Heart left ventricle (tissue), 16 donors: Measurements from ENCODE around the gene CGB7. TPM values are rescaled to one million over a fixed set of nuclear protein-coding genes. Genes with fewer than 3 reads are reported as not detected.
A peak's percentile ranks its signal among the peaks of the same experiment; 100 is the strongest.
"Not testable (repeated sequence)": the region's sequence is repeated elsewhere in the genome, so short reads cannot be mapped to it uniquely, and the experiment has no call there.

ENCODE experiments used
- ATAC-seq, 4 donors: fragments of 200-7000 bp; cut with Tn5 transposase; one replicate each; pipeline ENCODE4 v1.9.1; 2020 to 2022; ENCODE audit warnings: moderate library complexity in 4 of 4, mild to moderate bottlenecking in 3 of 4, moderate number of reproducible peaks in 1 of 4
- DNase-seq, 5 donors: peaks; one replicate each; pipeline ENCODE4 v3.0.0-alpha.2; 2020
- H3K27ac ChIP-seq, 12 donors: fragments of 200-600 bp; sonication (generic) in 4 of 12; one replicate each; pipeline versions ENCODE4 v1.5.0 to v1.8.0; 2016 to 2022; ENCODE audit warnings: mild to moderate bottlenecking in 2 of 12
- H3K27me3 ChIP-seq, 9 donors: fragments of 200-600 bp; sonication (generic) in 2 of 9; one replicate each; pipeline versions ENCODE4 v1.5.1 to v1.8.0; 2016 to 2022; ENCODE audit warnings: mild to moderate bottlenecking in 3 of 9
- H3K36me3 ChIP-seq, 9 donors: fragments of 200-600 bp; sonication (generic) in 2 of 9; one replicate each; pipeline versions ENCODE4 v1.5.0 to v1.8.0; 2018 to 2022; ENCODE audit warnings: mild to moderate bottlenecking in 2 of 9
- H3K4me1 ChIP-seq, 12 donors: fragments of 200-600 bp; sonication (generic) in 4 of 12; one replicate each; pipeline versions ENCODE4 v1.5.0 to v1.8.0; 2016 to 2022; ENCODE audit warnings: mild to moderate bottlenecking in 3 of 12
- H3K4me3 ChIP-seq, 12 donors: fragments of 200-600 bp; sonication (generic) in 4 of 12; one replicate each; pipeline versions ENCODE4 v1.5.0 to v1.8.0; 2017 to 2022; ENCODE audit warnings: mild to moderate bottlenecking in 9 of 12, moderate library complexity in 4 of 12
- H3K9me3 ChIP-seq, 12 donors: fragments of 200-600 bp; sonication (generic) in 4 of 12; one replicate each; pipeline versions ENCODE4 v1.5.0 to v1.8.0; 2016 to 2022; ENCODE audit warnings: mild to moderate bottlenecking in 1 of 12
- WGBS, 4 donors: extraction: QIAGEN DNeasy Blood & Tissue Kit in 2 of 4; methylation state at CpG; one replicate each; pipeline versions ENCODE4 v1.1.5 to v1.1.7; 2013 to 2018; 5-methylcytosine and 5-hydroxymethylcytosine counted together
- intact Hi-C, 10 donors: fragments of 100-400 bp; cut with DNase I; formaldehyde crosslinking; loops; one replicate each; pipeline versions ENCODE4 v1.11.1 to v1.14.2; 2022
- polyA plus RNA-seq, 2 donors: library from polyadenylated mRNA; stranded (reverse); fragments of 200-250 nt; gene quantifications; one replicate each; pipeline ENCODE4 v1.2.3, GENCODE V29; 2013
- total RNA-seq, 9 donors: library from RNA; depleted of rRNA in 2 of 9; stranded (reverse); fragments of >200 nt in 2 of 9; fragmentation: NEBNext Ultra II Directional in 3 of 9; extraction: Animal tissue kit (Norgen Biotek cat#: 25700) in 3 of 9; gene quantifications; one replicate each; pipeline versions ENCODE4 v1.1.0 to v1.2.4, GENCODE V29; 2016 to 2023
- TF ChIP-seq, protein P1 (sequence below), 12 donors: fragments of 200-600 bp; sonication (generic) in 4 of 12; IDR thresholded peaks; one replicate each; pipeline versions ENCODE4 v1.5.0 to v1.8.0; 2018 to 2022; ENCODE audit warnings: antibody characterized with exemption in 12 of 12, mild to moderate bottlenecking in 5 of 12
- donor health status: ischemic (EF 13 %, LVEDD 7.1; RV severe dilation, severe dysfunction).
- donor health status: healthy with polysubstance abuse.
- donor health status: DM: no; HTN: yes; CAD: no.
- donor health status: DM: no; HTN: no; CAD: no.
- donor health status: ischemic (EF 25% LVEDD 6.9; RV normal size, moderate dysfunction).
- donor health status: ischemic (EF 25% LVEDD 5.7; RV mildly dilated, moderate dysfunction).
- donor health status: healthy.
- donor health status: DM: yes; HTN: yes; CAD: no.
- donor health status: ischemic (EF 35%, LVEDD 5.7; RV mildly dilated, moderate dysfunction).
- donor health status: nonischemic (EF 11% LVEDD 7.7; RV severe dilation, severe dysfunction).
- donor health status: DM: yes; HTN: yes; CAD: no.
- donor health status: PGD.
- donor health status: ischemic (EF 29% LVEDD 5.4; RV normal size, mild dysfunction).
- donor health status: nonischemic (EF 23%, LVEDD 6.1; RV moderate dilation, normal function).

CGB7 gene
- total and polyA plus RNA-seq, 11 donors: 0.08 to 0.27 (median 0.08) TPM; not detected in 8

DNA sequence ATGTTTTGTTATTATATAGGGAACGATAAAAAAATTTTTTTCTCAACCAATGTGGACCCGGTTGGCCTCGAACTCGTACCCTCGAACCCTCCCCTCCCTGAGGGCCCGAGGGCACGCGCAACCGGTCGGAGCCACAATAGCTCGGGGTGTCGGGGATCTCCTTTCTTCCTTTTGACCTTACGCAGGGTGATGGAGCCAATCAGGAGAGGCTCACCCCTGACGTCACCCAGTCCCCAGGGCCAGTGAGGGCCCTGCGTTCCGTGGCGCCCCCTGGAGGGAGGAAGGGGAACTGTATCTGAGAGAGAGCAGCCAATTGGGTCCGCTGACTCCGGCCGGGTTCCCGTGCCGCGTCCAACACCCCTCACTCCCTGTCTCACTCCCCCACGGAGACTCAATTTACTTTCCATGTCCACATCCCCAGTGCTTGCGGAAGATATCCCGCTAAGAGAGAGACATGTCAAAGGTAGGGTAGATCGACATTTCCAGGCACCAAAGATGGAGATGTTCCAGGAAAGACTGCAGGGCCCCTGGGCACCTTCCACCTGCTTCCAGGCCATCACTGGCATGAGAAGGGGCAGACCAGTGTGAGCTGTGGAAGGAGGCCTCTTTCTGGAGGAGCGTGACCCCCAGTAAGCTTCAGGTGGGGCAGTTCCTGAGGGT is 25.8 kb downstream of the CGB7 start, which contains the start of gene CGB2:
Gene CGB2, plus strand, starts transcription at position 249 of the 660 bp plus-strand sequence. Its CDS starts 206 bp downstream, at position 455.
- TF ChIP-seq, protein P1, sequence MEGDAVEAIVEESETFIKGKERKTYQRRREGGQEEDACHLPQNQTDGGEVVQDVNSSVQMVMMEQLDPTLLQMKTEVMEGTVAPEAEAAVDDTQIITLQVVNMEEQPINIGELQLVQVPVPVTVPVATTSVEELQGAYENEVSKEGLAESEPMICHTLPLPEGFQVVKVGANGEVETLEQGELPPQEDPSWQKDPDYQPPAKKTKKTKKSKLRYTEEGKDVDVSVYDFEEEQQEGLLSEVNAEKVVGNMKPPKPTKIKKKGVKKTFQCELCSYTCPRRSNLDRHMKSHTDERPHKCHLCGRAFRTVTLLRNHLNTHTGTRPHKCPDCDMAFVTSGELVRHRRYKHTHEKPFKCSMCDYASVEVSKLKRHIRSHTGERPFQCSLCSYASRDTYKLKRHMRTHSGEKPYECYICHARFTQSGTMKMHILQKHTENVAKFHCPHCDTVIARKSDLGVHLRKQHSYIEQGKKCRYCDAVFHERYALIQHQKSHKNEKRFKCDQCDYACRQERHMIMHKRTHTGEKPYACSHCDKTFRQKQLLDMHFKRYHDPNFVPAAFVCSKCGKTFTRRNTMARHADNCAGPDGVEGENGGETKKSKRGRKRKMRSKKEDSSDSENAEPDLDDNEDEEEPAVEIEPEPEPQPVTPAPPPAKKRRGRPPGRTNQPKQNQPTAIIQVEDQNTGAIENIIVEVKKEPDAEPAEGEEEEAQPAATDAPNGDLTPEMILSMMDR (IDR thresholded peaks at IDR 0.05): peak in 7 of 12 donors; percentile 9 to 35 (median 31)
- ATAC-seq, H3K4me1 ChIP-seq, H3K9me3 ChIP-seq, H3K36me3 ChIP-seq, H3K27ac ChIP-seq, intact Hi-C loops, H3K4me3 ChIP-seq, H3K27me3 ChIP-seq, DNase-seq: not testable (repeated sequence)
- WGBS, 4 donors: 19 to 29% (median 21%) methylated on average over 23 to 28 of the region's 28 CpGs

DNA sequence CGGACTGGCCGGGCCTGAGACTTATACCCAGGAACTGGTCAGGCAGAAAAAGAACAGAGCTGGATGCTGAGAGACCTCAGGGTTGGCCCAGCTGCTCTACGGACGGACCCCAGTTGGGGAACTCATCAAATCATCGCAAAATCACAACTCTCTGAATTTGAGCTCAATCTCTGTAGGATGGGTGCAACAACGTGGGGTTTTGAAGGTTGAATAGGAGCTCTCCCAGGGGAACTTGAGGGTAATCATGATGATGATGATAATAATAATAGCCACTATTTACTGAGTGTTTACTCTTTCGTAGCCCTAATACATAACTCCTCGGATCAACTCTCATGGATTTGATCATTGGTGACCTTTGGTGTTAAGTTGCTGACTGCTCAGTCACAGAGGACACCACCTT is 27.2 kb downstream of the CGB7 start:
- H3K27ac ChIP-seq, H3K9me3 ChIP-seq, ATAC-seq, H3K4me1 ChIP-seq, intact Hi-C loops, H3K36me3 ChIP-seq, H3K4me3 ChIP-seq, DNase-seq, H3K27me3 ChIP-seq: not testable (repeated sequence)
- WGBS, 4 donors: 91 to 97% (median 94%) methylated on average over 5 to 6 of the region's 8 CpGs

DNA sequence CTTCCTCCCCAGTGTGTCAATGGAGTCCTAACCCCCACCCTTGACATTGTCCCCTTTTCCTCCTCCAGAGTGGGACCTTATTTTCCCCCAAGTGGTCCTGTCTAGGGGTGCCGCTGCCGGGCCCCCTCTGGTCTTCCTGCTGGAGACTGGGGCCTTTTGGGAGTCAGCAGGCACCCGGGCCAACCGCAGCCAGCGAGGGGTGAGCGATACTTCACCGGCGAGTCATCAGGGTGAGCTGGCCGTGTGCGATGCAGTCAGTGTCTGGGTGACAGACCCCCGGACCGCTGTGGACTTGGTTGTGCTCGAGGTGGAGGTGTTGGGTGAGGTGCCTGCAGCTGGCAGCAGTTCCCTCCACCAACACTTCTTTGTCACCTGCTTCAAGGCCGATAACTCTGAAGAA is 27.8 kb downstream of the CGB7 start:
- WGBS, 4 donors: 79 to 87% (median 83%) methylated on average over 10 to 14 of the region's 14 CpGs
- H3K4me3 ChIP-seq, H3K9me3 ChIP-seq, H3K27ac ChIP-seq, intact Hi-C loops, ATAC-seq, H3K4me1 ChIP-seq, H3K36me3 ChIP-seq, DNase-seq, H3K27me3 ChIP-seq: not testable (repeated sequence)

DNA sequence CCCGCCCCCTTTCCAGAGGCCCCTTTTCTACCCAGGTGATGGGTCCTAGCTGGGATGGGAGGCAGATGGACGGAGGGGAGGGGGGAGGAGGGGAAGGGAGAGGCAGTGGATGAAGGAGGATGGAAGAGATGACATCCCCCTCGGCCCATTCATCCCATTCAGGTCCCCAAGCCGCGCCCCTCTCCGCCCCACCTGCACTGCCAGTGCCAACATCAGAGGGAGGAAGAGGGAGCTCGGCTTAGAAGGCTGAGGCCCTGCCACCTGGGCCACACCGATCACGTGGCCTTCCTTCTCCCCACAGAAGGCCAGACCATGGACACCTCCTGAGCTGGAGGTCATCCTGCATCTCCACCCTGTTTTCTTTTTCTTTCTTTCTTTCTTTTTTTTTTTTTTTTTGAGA is 28.9 kb downstream of the CGB7 start:
- H3K36me3 ChIP-seq, H3K4me1 ChIP-seq, H3K4me3 ChIP-seq, H3K27me3 ChIP-seq, H3K9me3 ChIP-seq, intact Hi-C loops, DNase-seq, ATAC-seq, H3K27ac ChIP-seq: not testable (repeated sequence)
- 82 to 87% (median 84%) methylated on average over 9 of the region's 9 CpGs for WGBS, 4 donors

DNA sequence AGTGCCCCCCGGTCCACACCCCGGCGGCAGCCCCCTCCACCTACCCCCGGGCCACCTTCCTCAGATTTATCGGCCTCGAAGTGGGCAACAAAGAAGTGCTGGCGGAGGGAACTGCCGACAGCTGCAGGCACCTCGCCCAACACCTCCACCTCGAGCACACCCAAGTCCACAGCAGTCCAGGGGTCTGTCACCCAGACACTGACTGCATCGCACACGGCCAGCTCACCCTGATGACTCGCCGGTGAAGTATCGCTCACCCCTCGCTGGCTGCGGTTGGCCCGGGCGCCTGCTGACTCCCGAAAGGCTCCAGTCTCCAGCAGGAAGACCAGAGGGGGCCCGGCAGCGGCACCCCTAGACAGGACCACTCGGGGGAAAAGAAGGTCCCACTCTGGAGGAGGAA is 31.9 kb downstream of the CGB7 start:
- intact Hi-C loops: not testable (repeated sequence)
- WGBS, 4 donors: 63 to 80% (median 72%) methylated on average over 11 to 23 of the region's 23 CpGs

DNA sequence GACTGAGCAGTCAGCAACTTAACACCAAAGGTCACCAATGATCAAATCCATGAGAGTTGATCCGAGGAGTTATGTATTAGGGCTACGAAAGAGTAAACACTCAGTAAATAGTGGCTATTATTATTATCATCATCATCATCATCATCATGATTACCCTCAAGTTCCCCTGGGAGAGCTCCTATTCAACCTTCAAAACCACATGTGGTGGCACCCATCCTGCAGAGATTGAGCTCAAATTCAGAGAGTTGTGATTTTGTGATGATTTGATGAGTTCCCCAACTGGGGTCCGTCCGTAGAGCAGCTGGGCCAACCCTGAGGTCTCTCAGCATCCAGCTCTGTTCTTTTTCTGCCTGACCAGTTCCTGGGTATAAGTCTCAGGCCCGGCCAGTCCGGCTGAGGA is 32.5 kb downstream of the CGB7 start:
- DNase-seq, H3K4me1 ChIP-seq, H3K27ac ChIP-seq, H3K36me3 ChIP-seq, intact Hi-C loops, H3K4me3 ChIP-seq, H3K9me3 ChIP-seq, H3K27me3 ChIP-seq, ATAC-seq: not testable (repeated sequence)
- 81 to 94% (median 86%) methylated on average over 3 to 4 of the region's 6 CpGs for WGBS, 4 donors

More for the DNA sequence above, 31.9 kb downstream of the CGB7 start:
- H3K36me3 ChIP-seq, ATAC-seq, H3K4me3 ChIP-seq, H3K9me3 ChIP-seq, DNase-seq, H3K4me1 ChIP-seq, H3K27ac ChIP-seq, H3K27me3 ChIP-seq: not testable (repeated sequence)

DNA sequence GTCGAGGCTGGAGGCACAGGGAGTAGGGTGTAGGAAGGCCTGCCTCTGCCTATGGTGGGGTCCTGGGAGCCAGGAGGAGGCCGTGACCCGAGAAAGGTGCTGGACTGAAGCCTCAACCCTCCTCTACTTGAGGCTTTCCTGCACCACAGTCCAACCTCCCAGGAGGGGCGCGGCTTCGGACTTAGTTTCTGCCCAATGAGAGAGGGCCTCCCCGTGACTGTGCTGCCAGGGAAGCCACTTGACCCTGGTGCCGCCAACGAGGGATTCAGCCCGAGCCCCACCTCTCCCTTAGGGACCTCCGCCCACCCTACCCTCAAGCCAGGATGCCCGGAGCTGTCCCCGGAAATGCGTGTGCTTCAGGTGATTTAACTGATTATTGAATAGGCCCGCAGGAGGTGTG is 33.3 kb downstream of the CGB7 start, which contains the start of gene CGB3:
Gene CGB3, minus strand, starts transcription at position 101 of the 400 bp plus-strand sequence. CDS start 362 bp downstream, outside the sequence.
- 67 to 80% (median 67%) methylated on average over 13 to 15 of the region's 15 CpGs; no CpG with 5 or more reads in 1 of the 4 donors for WGBS, 4 donors
- DNase-seq: not testable (repeated sequence)

More for the DNA sequence above, 33.3 kb downstream of the CGB7 start, which contains the start of gene CGB3:
- H3K4me3 ChIP-seq, H3K4me1 ChIP-seq, H3K36me3 ChIP-seq, intact Hi-C loops, H3K9me3 ChIP-seq, ATAC-seq, H3K27ac ChIP-seq: not testable (repeated sequence)
- H3K27me3 ChIP-seq: peaks cover 0 to 14% (median 0%) of the 10 kb centered on the region in 9 donors
